ENCODE measurements around the gene PDGFRB. TPM values are rescaled to one million over a fixed set of nuclear protein-coding genes. Genes with fewer than 3 reads are reported as not detected.

The PDGFRB gene
- total and polyA plus RNA-seq, 9 of the 15 experiments (the other 6 are each of a cell fraction or from before 2014, with no cell fraction given): 0.01 to 1.5 (median 0.09) TPM; not detected in 3

DNA sequence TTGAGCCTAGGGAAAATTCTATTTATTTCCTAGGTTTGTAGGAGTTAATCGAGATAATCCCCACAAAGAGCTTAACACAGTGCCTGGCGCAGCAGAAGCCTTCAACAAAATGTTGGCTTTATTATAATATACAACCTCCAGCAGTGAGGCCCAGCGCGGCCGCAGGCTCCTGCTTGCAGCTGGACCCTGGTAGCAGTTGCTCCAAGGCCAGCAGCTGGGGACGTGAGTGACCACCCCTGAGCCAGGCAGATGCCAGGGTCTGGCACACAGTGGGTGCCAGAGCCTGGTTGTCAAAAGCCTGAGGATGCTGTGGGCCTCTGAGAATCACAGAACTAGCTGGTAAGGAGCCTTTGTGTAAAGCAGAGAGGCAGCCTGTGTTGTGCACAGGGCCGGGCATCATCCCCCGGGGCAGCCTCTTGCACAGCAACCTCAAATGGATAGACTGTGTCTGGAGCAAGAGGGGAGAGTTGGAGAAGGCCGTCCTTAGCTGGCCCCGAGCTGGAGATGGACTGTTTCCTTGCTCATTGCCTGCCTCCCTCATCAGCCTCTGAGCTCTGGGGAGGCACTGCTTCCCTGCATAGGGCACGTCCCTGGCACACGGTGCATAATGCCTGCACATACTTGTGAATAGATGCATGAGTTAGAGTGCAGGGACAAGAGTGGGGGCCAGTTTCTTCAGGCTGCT lies 86.5 kb downstream of the PDGFRB start:
- Histone ChIP-seq H3K36me3 (ENCODE audit: control insufficient read depth, insufficient read depth, low read length) (no peaks in the 10 kb centered on the region), H3K27me3 (ENCODE audit: control insufficient read depth in 2 of 2, insufficient read depth in 2 of 2, low read length in 2 of 2) (peaks cover 15 to 39% of the 10 kb centered on the region in 2 experiments; a peak in 4 of 5 replicates), H2AFZ (ENCODE audit: low read depth, low read length) (no peak overlapping the region), H4K20me1 (replicated peaks; ENCODE audit: control insufficient read depth, insufficient read depth, low read length) (no peaks in the 10 kb centered on the region; the same call in 1 of the 2 replicates), H3K4me3 (no peak overlapping the region), H3K4me2 (ENCODE audit: insufficient read depth, low read length) (no peak overlapping the region), H3K9ac (ENCODE audit: insufficient read depth in 1 of 2, low read depth in 2 of 2, low read length in 2 of 2) (no peak overlapping the region), H3K79me2 (ENCODE audit: control insufficient read depth, insufficient read depth, low read length) (no peaks in the 10 kb centered on the region), H3K9me1 (ENCODE audit: control insufficient read depth, insufficient read depth, low read length) (no peaks in the 10 kb centered on the region), H3K27ac (ENCODE audit: extremely low read depth, low read depth, low read length) (no peak overlapping the region), H3K9me3 (replicated peaks; ENCODE audit: control insufficient read depth, insufficient read depth, low read depth, low read length) (no peaks in the 10 kb centered on the region), H3K4me1 (replicated peaks in 1 of 2; ENCODE audit: control insufficient read depth in 2 of 2, insufficient read depth in 2 of 2, low read length in 2 of 2) (peaks cover 0 to 7% of the 10 kb centered on the region in 2 experiments; a peak in 2 of 5 replicates)
- WGBS (ENCODE audit: insufficient coverage, low coverage, missing lambda C conversion rate): 24% methylated on average over 12 of the region's 12 CpGs
- in situ Hi-C loops (cut with MboI) (no loop called here), intact Hi-C loops (cut with micrococcal nuclease) (no loop called here)
- DNase-seq (ENCODE audit: extremely low read depth in 1 of 4, low spot score in 3 of 4): no peak
- FAIRE-seq: no peak
- POLR2A ChIA-PET: interaction anchor here (0.9 to 1.6 kb wide), 2 partner anchors 9 to 103 kb away, joined by 4 read pairs; no protein-coding TSS in a partner anchor
- no peak for ATAC-seq
- CTCF ChIA-PET (ENCODE audit: low intra/inter-chr PET ratio): no interaction called here
- TF ChIP-seq ARHGAP35 (IDR thresholded peaks at IDR 0.05; ENCODE audit: partially characterized antibody) (no peak), ZNF217 (CRISPR knock-in tag; IDR thresholded peaks at IDR 0.05) (no peak), SRSF9 (IDR thresholded peaks at IDR 0.05; ENCODE audit: borderline replicate concordance, low read depth, low read length) (no peak), TRIM24 (IDR thresholded peaks at IDR 0.05) (no peak), SRSF1 (IDR thresholded peaks at IDR 0.05; ENCODE audit: low read depth, low read length) (no peak), ZNF431 (CRISPR knock-in tag; IDR thresholded peaks at IDR 0.05) (no peak)
- TF ChIP-seq, protein P1, sequence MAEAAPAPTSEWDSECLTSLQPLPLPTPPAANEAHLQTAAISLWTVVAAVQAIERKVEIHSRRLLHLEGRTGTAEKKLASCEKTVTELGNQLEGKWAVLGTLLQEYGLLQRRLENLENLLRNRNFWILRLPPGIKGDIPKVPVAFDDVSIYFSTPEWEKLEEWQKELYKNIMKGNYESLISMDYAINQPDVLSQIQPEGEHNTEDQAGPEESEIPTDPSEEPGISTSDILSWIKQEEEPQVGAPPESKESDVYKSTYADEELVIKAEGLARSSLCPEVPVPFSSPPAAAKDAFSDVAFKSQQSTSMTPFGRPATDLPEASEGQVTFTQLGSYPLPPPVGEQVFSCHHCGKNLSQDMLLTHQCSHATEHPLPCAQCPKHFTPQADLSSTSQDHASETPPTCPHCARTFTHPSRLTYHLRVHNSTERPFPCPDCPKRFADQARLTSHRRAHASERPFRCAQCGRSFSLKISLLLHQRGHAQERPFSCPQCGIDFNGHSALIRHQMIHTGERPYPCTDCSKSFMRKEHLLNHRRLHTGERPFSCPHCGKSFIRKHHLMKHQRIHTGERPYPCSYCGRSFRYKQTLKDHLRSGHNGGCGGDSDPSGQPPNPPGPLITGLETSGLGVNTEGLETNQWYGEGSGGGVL (CRISPR knock-in tag; IDR thresholded peaks at IDR 0.05): no peak
- TF ChIP-seq, protein P2, sequence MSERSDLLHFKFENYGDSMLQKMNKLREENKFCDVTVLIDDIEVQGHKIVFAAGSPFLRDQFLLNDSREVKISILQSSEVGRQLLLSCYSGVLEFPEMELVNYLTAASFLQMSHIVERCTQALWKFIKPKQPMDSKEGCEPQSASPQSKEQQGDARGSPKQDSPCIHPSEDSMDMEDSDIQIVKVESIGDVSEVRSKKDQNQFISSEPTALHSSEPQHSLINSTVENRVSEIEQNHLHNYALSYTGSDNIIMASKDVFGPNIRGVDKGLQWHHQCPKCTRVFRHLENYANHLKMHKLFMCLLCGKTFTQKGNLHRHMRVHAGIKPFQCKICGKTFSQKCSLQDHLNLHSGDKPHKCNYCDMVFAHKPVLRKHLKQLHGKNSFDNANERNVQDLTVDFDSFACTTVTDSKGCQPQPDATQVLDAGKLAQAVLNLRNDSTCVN (CRISPR knock-in tag; IDR thresholded peaks at IDR 0.05): no peak
- BruUV-seq (replicated peaks): no TSS peak
